ENCODE measurements around the gene NKTR. TPM values are rescaled to one million over a fixed set of nuclear protein-coding genes. Genes with fewer than 3 reads are reported as not detected.

NKTR gene
- polyA plus RNA-seq, 3 donors = 2.6 to 78.5 (median 5.8) TPM

DNA sequence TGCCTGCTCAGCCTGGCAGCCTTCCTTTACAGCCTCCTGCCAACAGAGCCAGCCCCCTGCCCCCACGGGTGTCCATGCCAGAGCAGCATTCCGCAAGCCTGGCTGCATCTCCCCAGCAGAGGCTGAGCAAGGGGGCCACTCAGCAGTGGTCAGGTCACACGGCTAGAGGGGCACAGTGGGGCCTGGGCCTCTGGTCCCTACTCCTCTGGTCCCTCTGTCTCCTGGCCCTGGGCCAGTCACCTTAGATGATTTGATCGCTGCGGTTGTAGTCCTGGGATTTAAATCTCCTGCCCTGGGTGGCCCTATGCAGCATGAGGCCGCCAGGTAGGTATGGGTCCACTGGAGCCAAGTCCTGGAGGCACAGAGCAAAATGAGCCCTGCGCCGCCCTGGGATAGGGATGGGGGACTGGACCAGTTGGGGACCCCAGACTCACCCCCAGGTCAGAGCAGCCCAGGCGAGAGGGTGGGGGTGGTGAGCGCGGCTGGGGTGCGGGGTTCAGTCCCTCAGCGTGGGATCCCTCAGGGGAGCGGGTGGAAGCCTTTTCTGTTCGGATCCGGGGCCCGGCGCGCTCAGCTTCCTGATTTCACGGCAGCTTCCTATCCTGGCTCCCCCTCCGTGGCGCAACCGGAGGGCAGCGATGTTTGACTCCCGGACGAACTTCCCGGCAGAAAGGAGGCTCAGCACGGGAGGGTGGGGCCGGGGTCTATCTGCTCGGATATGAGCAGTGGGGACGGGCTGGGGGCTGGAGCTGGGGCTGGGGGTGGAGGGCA is 53.3 kb downstream of the NKTR start, which contains the start of gene ZBTB47:
TSS of gene ZBTB47 (plus strand) at position 138 of the 771 bp plus-strand sequence. CDS start 4,659 bp downstream, outside the sequence.
- H4K20me1 ChIP-seq (ENCODE audit: insufficient read depth, low read length) = peaks cover 59% of the 10 kb centered on the region
- Mint-ChIP-seq H3K27me3 (ENCODE audit: low read depth in 3 of 3) (peaks cover 0 to 1% (median 0%) of the 10 kb centered on the region in 3 donors), H3K9me3 (no peaks in the 10 kb centered on the region), H3K27ac (peak within 1 kb of the TSS; percentile 89 to 96 (median 94)), H3K36me3 (peaks cover 16 to 33% of the 10 kb centered on the region in 2 donors), H3K4me1 (peaks cover 62% of the 10 kb centered on the region), H3K4me3 (peak within 1 kb of the TSS; percentile 93 to 96)
- peaks cover 15 to 29% of the 10 kb centered on the region in 2 donors for H3K36me3 ChIP-seq (replicated peaks in 1 of 2; ENCODE audit: control insufficient read depth in 1 of 2, insufficient read depth in 2 of 2, low read length in 2 of 2)
- no peaks in the 10 kb centered on the region for H3K27me3 ChIP-seq (ENCODE audit: control insufficient read depth in 2 of 2, insufficient read depth in 2 of 2, low read length in 2 of 2)
- H3K4me1 ChIP-seq (ENCODE audit: control insufficient read depth in 1 of 2, insufficient read depth in 2 of 2, low read length in 2 of 2) = peaks cover 41 to 57% of the 10 kb centered on the region in 2 donors
- 12% methylated on average over 28 of the region's 31 CpGs for WGBS (ENCODE audit: insufficient coverage)
- peak within 1 kb of the TSS; percentile 76 for H3K9ac ChIP-seq (ENCODE audit: insufficient read depth, low read length, poor library complexity, severe bottlenecking)
- H3K4me2 ChIP-seq (replicated peaks; ENCODE audit: extremely low read depth, low read length, poor library complexity, severe bottlenecking) = peak within 1 kb of the TSS; percentile 80
- H2AFZ ChIP-seq (ENCODE audit: insufficient read depth, low read depth, low read length, poor library complexity, severe bottlenecking) = peak within 1 kb of the TSS; percentile 75
- intact Hi-C loops (cut with micrococcal nuclease) = loop anchor here in 1 of 2 donors (10.0 kb wide), 1 partner anchor 69 kb away; the partner anchor contains the start of gene SEC22C
- peaks cover 79% of the 10 kb centered on the region for H3K79me2 ChIP-seq (ENCODE audit: insufficient read depth, low read length)
- TF ChIP-seq, protein P1, sequence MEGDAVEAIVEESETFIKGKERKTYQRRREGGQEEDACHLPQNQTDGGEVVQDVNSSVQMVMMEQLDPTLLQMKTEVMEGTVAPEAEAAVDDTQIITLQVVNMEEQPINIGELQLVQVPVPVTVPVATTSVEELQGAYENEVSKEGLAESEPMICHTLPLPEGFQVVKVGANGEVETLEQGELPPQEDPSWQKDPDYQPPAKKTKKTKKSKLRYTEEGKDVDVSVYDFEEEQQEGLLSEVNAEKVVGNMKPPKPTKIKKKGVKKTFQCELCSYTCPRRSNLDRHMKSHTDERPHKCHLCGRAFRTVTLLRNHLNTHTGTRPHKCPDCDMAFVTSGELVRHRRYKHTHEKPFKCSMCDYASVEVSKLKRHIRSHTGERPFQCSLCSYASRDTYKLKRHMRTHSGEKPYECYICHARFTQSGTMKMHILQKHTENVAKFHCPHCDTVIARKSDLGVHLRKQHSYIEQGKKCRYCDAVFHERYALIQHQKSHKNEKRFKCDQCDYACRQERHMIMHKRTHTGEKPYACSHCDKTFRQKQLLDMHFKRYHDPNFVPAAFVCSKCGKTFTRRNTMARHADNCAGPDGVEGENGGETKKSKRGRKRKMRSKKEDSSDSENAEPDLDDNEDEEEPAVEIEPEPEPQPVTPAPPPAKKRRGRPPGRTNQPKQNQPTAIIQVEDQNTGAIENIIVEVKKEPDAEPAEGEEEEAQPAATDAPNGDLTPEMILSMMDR (IDR thresholded peaks at IDR 0.05) = no peak
- peak within 1 kb of the TSS; percentile 84 to 87 for H3K27ac ChIP-seq (ENCODE audit: low read depth in 1 of 2, low read length in 2 of 2)
- no peaks in the 10 kb centered on the region for H3K9me3 ChIP-seq (replicated peaks in 1 of 2; ENCODE audit: control insufficient read depth in 1 of 2, insufficient read depth in 1 of 2, low read length in 2 of 2)
- DNase-seq = peak; percentile 51 to 69 (median 67)
- peak within 1 kb of the TSS; percentile 62 to 98 (median 92) for H3K4me3 ChIP-seq (replicated peaks in 1 of 3; ENCODE audit: low read depth in 2 of 3, low read length in 3 of 3)

DNA sequence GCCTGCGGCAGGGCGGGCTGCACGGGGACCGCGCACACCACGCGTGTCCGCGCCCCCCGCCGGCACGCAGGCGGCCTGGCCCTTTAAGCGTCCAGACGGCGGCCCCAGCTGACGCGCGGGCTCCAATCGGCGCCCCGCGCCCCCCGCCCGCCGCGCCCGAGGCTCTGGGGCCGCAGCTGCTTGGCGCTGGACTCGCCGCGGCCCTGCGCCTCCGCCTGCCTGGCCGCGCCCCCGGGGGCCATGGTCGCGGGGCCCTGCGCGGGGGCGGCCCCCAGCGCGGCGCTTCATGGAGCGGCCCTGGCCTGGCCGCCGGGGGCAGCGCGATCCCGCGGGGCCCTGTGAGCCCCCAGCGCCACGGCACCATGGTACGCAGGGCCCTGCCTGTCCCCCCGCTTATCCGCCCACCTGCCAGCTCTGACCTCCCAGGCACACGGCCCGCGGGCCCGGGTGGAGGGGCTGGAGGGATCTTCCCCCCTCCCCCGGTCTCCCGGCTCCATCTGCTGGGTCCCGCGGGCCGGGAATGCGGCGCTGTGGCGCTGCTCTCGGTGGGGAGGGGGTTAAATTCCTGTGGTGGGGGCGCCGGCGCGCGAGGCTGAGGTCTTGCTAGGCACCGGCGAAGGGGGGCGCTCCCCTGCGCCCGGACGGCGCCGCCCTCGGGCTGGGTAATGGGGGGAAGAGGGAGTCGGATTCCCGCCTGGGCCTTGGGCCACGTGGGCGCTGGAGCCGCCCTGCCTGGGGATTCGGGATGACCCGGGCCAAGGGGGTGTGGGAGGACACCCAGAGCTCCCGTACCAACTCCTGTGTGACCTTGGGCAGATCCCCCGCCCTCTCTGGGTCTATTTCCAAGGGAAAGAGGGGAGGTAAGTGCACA is 54.1 kb downstream of the NKTR start:
- Mint-ChIP-seq H3K27me3 (ENCODE audit: low read depth in 3 of 3) (peaks cover 0 to 1% (median 1%) of the 10 kb centered on the region in 3 donors), H3K36me3 (peaks cover 8 to 30% of the 10 kb centered on the region in 2 donors), H3K27ac (peak overlapping the region in 3 of 7 donors; percentile 1 to 89 (median 58)), H3K4me3 (peak overlapping the region; percentile 72 to 96), H3K4me1 (peaks cover 65% of the 10 kb centered on the region), H3K9me3 (no peaks in the 10 kb centered on the region)
- Histone ChIP-seq H3K36me3 (replicated peaks in 1 of 2; ENCODE audit: control insufficient read depth in 1 of 2, insufficient read depth in 2 of 2, low read length in 2 of 2) (peaks cover 12 to 23% of the 10 kb centered on the region in 2 donors), H3K79me2 (ENCODE audit: insufficient read depth, low read length) (peaks cover 72% of the 10 kb centered on the region), H3K9ac (ENCODE audit: insufficient read depth, low read length, poor library complexity, severe bottlenecking) (peak overlapping the region; percentile 76), H3K27me3 (ENCODE audit: control insufficient read depth in 2 of 2, insufficient read depth in 2 of 2, low read length in 2 of 2) (no peaks in the 10 kb centered on the region), H3K4me1 (ENCODE audit: control insufficient read depth in 1 of 2, insufficient read depth in 2 of 2, low read length in 2 of 2) (peaks cover 48 to 65% of the 10 kb centered on the region in 2 donors), H3K9me3 (replicated peaks in 1 of 2; ENCODE audit: control insufficient read depth in 1 of 2, insufficient read depth in 1 of 2, low read length in 2 of 2) (no peaks in the 10 kb centered on the region), H2AFZ (ENCODE audit: insufficient read depth, low read depth, low read length, poor library complexity, severe bottlenecking) (peak overlapping the region; percentile 75), H3K27ac (ENCODE audit: low read depth in 1 of 2, low read length in 2 of 2) (peak overlapping the region in 1 of 2 donors; percentile 87), H3K4me2 (replicated peaks; ENCODE audit: extremely low read depth, low read length, poor library complexity, severe bottlenecking) (peak overlapping the region; percentile 80), H4K20me1 (ENCODE audit: insufficient read depth, low read length) (peaks cover 52% of the 10 kb centered on the region), H3K4me3 (replicated peaks in 1 of 3; ENCODE audit: low read depth in 2 of 3, low read length in 3 of 3) (peak overlapping the region; percentile 62 to 98 (median 92))
- DNase-seq = peak in 1 of 3 donors; percentile 22
- intact Hi-C loops (cut with micrococcal nuclease) = loop anchor here in 1 of 2 donors (10.0 kb wide), 1 partner anchor 70 kb away; the partner anchor contains the start of gene SEC22C
- WGBS (ENCODE audit: insufficient coverage) = under 1% methylated on average over 73 of the region's 94 CpGs
- TF ChIP-seq, protein P1 (IDR thresholded peaks at IDR 0.05) = no peak
